HepG2 (cell line): ENCODE data around the gene TASP1. TPM values are rescaled to one million over a fixed set of nuclear protein-coding genes. Genes with fewer than 3 reads are reported as not detected.
A peak's percentile ranks its signal among the peaks of the same experiment; 100 is the strongest.

ENCODE experiments used
- ATF7-NPFF ChIP-seq: sonication (generic); formaldehyde crosslinking; IDR thresholded peaks from 2 replicates; pipeline ENCODE4 v1.8.1; 2023; ENCODE audit warnings: mild to moderate bottlenecking, low read depth, missing genetic modification reagents, moderate library complexity
- BATF2 ChIP-seq: sonication (generic); formaldehyde crosslinking; IDR thresholded peaks from 2 replicates; pipeline ENCODE4 v1.8.0; 2022; ENCODE audit warnings: mild to moderate bottlenecking, missing genetic modification reagents, moderate library complexity
- DDIT3 ChIP-seq: sonication (generic); formaldehyde crosslinking; IDR thresholded peaks from 2 replicates; pipeline ENCODE4 v1.4.0; 2020; ENCODE audit warnings: mild to moderate bottlenecking, missing genetic modification reagents
- MAZ ChIP-seq, 2 experiments: sonication (generic) in 1 of 2; formaldehyde crosslinking in 1 of 2; IDR thresholded peaks; 2 replicates each; pipeline versions ENCODE4 v1.5.0 to v1.6.1; 2012 to 2020; ENCODE audit warnings: low read depth in 2 of 2, mild to moderate bottlenecking in 2 of 2, borderline replicate concordance in 1 of 2, improper control_type of control experiment in 1 of 2, low read length in 1 of 2, missing genetic modification reagents in 1 of 2, moderate library complexity in 1 of 2
- SKI ChIP-seq: fragments of 450-650 bp; IDR thresholded peaks from one replicate; pipeline ENCODE4 v1.6.1; 2018; ENCODE audit warnings: mild to moderate bottlenecking; ENCODE audit not compliant: partially characterized antibody
- SP5 ChIP-seq: IDR thresholded peaks from 2 replicates; pipeline ENCODE4 v1.6.1; 2016; ENCODE audit warnings: low read depth, borderline replicate concordance
- TBX2 ChIP-seq: sonication (generic); formaldehyde crosslinking; IDR thresholded peaks from 2 replicates; pipeline ENCODE4 v1.5.0; 2020; ENCODE audit warnings: missing genetic modification reagents, mild to moderate bottlenecking, borderline replicate concordance
- ZNF101 ChIP-seq: sonication (generic); formaldehyde crosslinking; IDR thresholded peaks from 2 replicates; pipeline ENCODE4 v1.4.0; 2020; ENCODE audit warnings: mild to moderate bottlenecking, low read depth, missing genetic modification reagents, borderline replicate concordance
- ZNF337 ChIP-seq: sonication (generic); formaldehyde crosslinking; IDR thresholded peaks from 2 replicates; pipeline ENCODE4 v1.5.1; 2020; ENCODE audit warnings: missing genetic modification reagents, low read depth, mild to moderate bottlenecking, borderline replicate concordance
- ZNF678 ChIP-seq: sonication (generic); formaldehyde crosslinking; IDR thresholded peaks from 2 replicates; pipeline ENCODE4 v1.4.0; 2020; ENCODE audit warnings: mild to moderate bottlenecking, missing genetic modification reagents
- polyA plus RNA-seq, 8 experiments: library from polyadenylated mRNA; depleted of rRNA in 3 of 8; stranded (reverse) in 7 of 8; unstranded in 1 of 8; fragments of >200 nt; fragmentation: Illumina TruSeq in 4 of 8; extraction: Trizol in 4 of 8; gene quantifications; 2 replicates each; pipeline versions ENCODE4 v1.2.1 to v1.2.3, GENCODE V29; 2011 to 2016; ENCODE audit warnings: low read depth in 4 of 8, missing spikeins in 1 of 8, mixed read lengths in 1 of 8; ENCODE audit not compliant: insufficient read depth in 1 of 8
- total RNA-seq, 5 experiments: library from RNA; depleted of rRNA; stranded (reverse); fragments of >200 nt; fragmentation: Illumina TruSeq; extraction: Trizol; gene quantifications; 2 replicates each; pipeline ENCODE4 v1.2.3, GENCODE V29; 2016; ENCODE audit warnings: low read depth in 1 of 5
- TF ChIP-seq, protein P1 (sequence below), 2 experiments: fragments of 450-650 bp in 1 of 2; sonication (generic) in 1 of 2; formaldehyde crosslinking in 1 of 2; IDR thresholded peaks; 2 replicates each; pipeline versions ENCODE4 v1.6.1 to v1.8.0; 2016 to 2022; ENCODE audit warnings: antibody characterized with exemption in 1 of 2, mild to moderate bottlenecking in 1 of 2, missing genetic modification reagents in 1 of 2
- TF ChIP-seq, protein P2 (sequence below): sonication (generic); formaldehyde crosslinking; IDR thresholded peaks from 2 replicates; pipeline ENCODE4 v1.4.0; 2020; ENCODE audit warnings: mild to moderate bottlenecking, missing genetic modification reagents
- TF ChIP-seq, protein P3 (sequence below): IDR thresholded peaks from 2 replicates; pipeline ENCODE4 v1.6.1; 2012; ENCODE audit warnings: low read depth, low read length, improper control_type of control experiment

TASP1 gene
- total and polyA plus RNA-seq, 2 of the 13 experiments (the other 11 are each of a cell fraction or from before 2014, with no cell fraction given) = 10.0 to 25.2 TPM

DNA sequence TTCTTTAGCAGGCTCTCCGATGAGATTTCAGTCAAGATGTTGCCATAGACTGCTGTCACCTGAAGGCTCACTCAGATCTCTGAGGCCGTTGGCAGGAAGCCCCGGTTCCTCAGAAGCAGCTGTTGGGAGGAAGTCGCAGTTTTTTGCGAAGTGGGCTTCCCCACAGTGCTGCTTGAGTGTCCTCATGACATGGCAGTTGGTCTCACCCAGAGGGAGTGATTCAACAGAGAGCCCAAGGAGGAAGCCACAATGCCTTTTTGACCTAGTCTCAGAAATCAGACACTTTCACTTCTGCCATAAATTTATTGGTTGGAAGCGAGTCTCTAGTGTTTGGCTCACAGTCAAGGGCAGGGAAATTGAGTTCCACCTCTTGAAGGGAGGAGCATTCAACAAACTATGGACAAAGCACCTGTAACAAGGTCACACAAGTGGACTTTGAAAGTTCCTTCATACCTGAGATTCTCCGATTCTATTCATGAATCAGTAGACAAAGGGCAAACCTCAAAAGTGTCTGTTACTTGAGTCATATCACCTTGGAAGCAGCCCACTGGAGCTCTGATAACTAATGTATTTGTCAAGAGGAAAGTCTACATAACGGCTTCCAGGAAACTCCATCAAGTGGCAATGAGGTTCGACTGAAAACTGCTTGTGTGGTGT lies 208.3 kb downstream of the TASP1 start (continued):
- TF ChIP-seq ATF7-NPFF (CRISPR knock-in tag) (0 out of 2 replicates have a peak, but pooled peaks have one; percentile 31), ZNF337 (CRISPR knock-in tag) (no peak), ZNF678 (CRISPR knock-in tag) (no peak), TBX2 (CRISPR knock-in tag) (no peak), ZNF101 (CRISPR knock-in tag) (no peak), DDIT3 (CRISPR knock-in tag) (no peak), SP5 (CRISPR knock-in tag) (peak; percentile 64), SKI (peak; percentile 71), BATF2 (no peak), MAZ (IDR thresholded peaks at IDR 0.05; ENCODE audit: borderline replicate concordance, low read depth, low read length) (no peak), MAZ (CRISPR knock-in tag; IDR thresholded peaks at IDR 0.05; ENCODE audit: low read depth) (no peak)
- TF ChIP-seq, protein P1, sequence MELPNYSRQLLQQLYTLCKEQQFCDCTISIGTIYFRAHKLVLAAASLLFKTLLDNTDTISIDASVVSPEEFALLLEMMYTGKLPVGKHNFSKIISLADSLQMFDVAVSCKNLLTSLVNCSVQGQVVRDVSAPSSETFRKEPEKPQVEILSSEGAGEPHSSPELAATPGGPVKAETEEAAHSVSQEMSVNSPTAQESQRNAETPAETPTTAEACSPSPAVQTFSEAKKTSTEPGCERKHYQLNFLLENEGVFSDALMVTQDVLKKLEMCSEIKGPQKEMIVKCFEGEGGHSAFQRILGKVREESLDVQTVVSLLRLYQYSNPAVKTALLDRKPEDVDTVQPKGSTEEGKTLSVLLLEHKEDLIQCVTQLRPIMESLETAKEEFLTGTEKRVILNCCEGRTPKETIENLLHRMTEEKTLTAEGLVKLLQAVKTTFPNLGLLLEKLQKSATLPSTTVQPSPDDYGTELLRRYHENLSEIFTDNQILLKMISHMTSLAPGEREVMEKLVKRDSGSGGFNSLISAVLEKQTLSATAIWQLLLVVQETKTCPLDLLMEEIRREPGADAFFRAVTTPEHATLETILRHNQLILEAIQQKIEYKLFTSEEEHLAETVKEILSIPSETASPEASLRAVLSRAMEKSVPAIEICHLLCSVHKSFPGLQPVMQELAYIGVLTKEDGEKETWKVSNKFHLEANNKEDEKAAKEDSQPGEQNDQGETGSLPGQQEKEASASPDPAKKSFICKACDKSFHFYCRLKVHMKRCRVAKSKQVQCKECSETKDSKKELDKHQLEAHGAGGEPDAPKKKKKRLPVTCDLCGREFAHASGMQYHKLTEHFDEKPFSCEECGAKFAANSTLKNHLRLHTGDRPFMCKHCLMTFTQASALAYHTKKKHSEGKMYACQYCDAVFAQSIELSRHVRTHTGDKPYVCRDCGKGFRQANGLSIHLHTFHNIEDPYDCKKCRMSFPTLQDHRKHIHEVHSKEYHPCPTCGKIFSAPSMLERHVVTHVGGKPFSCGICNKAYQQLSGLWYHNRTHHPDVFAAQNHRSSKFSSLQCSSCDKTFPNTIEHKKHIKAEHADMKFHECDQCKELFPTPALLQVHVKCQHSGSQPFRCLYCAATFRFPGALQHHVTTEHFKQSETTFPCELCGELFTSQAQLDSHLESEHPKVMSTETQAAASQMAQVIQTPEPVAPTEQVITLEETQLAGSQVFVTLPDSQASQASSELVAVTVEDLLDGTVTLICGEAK (IDR thresholded peaks at IDR 0.05) = no peak
- TF ChIP-seq, protein P1 (CRISPR knock-in tag; IDR thresholded peaks at IDR 0.05) = no peak
- TF ChIP-seq, protein P2, sequence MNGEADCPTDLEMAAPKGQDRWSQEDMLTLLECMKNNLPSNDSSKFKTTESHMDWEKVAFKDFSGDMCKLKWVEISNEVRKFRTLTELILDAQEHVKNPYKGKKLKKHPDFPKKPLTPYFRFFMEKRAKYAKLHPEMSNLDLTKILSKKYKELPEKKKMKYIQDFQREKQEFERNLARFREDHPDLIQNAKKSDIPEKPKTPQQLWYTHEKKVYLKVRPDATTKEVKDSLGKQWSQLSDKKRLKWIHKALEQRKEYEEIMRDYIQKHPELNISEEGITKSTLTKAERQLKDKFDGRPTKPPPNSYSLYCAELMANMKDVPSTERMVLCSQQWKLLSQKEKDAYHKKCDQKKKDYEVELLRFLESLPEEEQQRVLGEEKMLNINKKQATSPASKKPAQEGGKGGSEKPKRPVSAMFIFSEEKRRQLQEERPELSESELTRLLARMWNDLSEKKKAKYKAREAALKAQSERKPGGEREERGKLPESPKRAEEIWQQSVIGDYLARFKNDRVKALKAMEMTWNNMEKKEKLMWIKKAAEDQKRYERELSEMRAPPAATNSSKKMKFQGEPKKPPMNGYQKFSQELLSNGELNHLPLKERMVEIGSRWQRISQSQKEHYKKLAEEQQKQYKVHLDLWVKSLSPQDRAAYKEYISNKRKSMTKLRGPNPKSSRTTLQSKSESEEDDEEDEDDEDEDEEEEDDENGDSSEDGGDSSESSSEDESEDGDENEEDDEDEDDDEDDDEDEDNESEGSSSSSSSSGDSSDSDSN (CRISPR knock-in tag) = no peak
- TF ChIP-seq, protein P3, sequence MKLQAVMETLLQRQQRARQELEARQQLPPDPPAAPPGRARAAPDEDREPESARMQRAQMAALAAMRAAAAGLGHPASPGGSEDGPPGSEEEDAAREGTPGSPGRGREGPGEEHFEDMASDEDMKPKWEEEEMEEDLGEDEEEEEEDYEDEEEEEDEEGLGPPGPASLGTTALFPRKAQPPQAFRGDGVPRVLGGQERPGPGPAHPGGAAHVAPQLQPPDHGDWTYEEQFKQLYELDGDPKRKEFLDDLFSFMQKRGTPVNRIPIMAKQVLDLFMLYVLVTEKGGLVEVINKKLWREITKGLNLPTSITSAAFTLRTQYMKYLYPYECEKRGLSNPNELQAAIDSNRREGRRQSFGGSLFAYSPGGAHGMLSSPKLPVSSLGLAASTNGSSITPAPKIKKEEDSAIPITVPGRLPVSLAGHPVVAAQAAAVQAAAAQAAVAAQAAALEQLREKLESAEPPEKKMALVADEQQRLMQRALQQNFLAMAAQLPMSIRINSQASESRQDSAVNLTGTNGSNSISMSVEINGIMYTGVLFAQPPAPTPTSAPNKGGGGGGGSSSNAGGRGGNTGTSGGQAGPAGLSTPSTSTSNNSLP = 0 out of 2 replicates have a peak, but pooled peaks have one; percentile 54
